Left lung (tissue), 10 donors: ENCODE results near the gene RNF34. TPM values are rescaled to one million over a fixed set of nuclear protein-coding genes. Genes with fewer than 3 reads are reported as not detected.

ENCODE experiments used
- ATAC-seq: fragments of 200-7000 bp; cut with Tn5 transposase; one replicate; pipeline ENCODE4 v1.9.1; 2020; ENCODE audit warnings: moderate library complexity
- DNase-seq, 4 donors: peaks; one replicate each; pipeline ENCODE4 v3.0.0-alpha.2; 2013 to 2020
- H3K27ac ChIP-seq, 2 donors: fragments of 200-600 bp; sonication (generic) in 1 of 2; one replicate each; pipeline versions ENCODE4 v1.5.0 to v1.8.0; 2020 to 2021
- H3K27me3 ChIP-seq, 2 donors: fragments of 200-600 bp; sonication (generic) in 1 of 2; one replicate each; pipeline versions ENCODE4 v1.5.0 to v1.8.0; 2020 to 2021
- H3K36me3 ChIP-seq, 2 donors: fragments of 200-600 bp; sonication (generic) in 1 of 2; one replicate each; pipeline versions ENCODE4 v1.5.0 to v1.8.0; 2020 to 2021
- H3K4me1 ChIP-seq, 2 donors: fragments of 200-600 bp; one replicate each; pipeline ENCODE4 v1.8.0; 2021
- H3K4me3 ChIP-seq, 2 donors: fragments of 200-600 bp; sonication (generic) in 1 of 2; one replicate each; pipeline versions ENCODE4 v1.5.0 to v1.8.0; 2020 to 2021; ENCODE audit warnings: mild to moderate bottlenecking in 1 of 2
- H3K9me3 ChIP-seq, 2 donors: fragments of 200-600 bp; sonication (generic) in 1 of 2; one replicate each; pipeline versions ENCODE4 v1.5.0 to v1.8.0; 2020 to 2021
- CTCF ChIP-seq, 2 donors: fragments of 200-600 bp; sonication (generic) in 1 of 2; IDR thresholded peaks; one replicate each; pipeline versions ENCODE4 v1.5.0 to v1.8.0; 2021; ENCODE audit warnings: antibody characterized with exemption in 2 of 2
- intact Hi-C, 2 donors: fragments of 100-400 bp; cut with DNase I; formaldehyde crosslinking; loops; one replicate each; pipeline versions ENCODE4 v1.11.2 to v1.14.2; 2022
- polyA plus RNA-seq, 6 donors: library from polyadenylated mRNA; unstranded; fragments of 120-200 nt; gene quantifications; one replicate each; pipeline ENCODE4 v1.2.1, GENCODE V29; 2013; ENCODE audit not compliant: insufficient read length in 6 of 6
- total RNA-seq, 2 donors: library from RNA; stranded (reverse); fragmentation: NEBNext Ultra II Directional; extraction: Animal tissue kit (Norgen Biotek cat#: 25700); gene quantifications; one replicate each; pipeline ENCODE4 v1.2.1, GENCODE V29; 2021
- donor health status: DM: no; HTN: yes; CAD: no.
- donor health status: DM: no; HTN: no; CAD: no.

The RNF34 gene
- total and polyA plus RNA-seq, 8 donors, result 26.1 to 40.2 (median 36.8) TPM

GRCh38 chr12:121432740-121433480 lies 33.0 kb downstream of the RNF34 start:
- Histone ChIP-seq H3K27ac (no peak overlapping the region), H3K9me3 (no peaks in the 10 kb centered on the region), H3K36me3 (peaks cover 0 to 84% of the 10 kb centered on the region in 2 donors), H3K4me3 (no peak overlapping the region), H3K4me1 (peaks cover 0 to 2% of the 10 kb centered on the region in 2 donors), H3K27me3 (no peaks in the 10 kb centered on the region)
- DNase-seq (no peak), ATAC-seq (no peak)
- intact Hi-C loops, result no loop called here
- TF ChIP-seq CTCF (IDR thresholded peaks at IDR 0.05), result no peak

DNA sequence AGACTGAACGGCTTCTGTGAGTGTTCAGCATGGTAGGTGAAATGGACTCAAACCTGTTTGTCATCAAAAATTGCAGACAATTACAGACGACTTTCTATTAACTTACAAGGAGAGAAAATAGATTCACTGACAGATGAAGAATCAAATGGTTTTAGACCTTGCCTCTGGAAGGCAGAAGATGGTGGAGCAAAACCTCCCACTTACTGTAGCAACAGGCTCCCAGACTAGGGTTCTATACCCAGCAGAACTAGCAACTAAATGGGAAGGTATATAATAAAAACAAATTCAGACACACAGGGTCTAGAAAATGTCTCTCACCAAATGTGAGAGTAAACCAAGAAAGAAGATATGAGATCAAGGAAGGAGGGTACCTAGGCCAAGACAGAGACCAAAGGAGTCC lies 36.8 kb downstream of the RNF34 start:
- Histone ChIP-seq H3K36me3 (peaks cover 0 to 82% of the 10 kb centered on the region in 2 donors), H3K4me1 (no peaks in the 10 kb centered on the region), H3K9me3 (no peaks in the 10 kb centered on the region), H3K27ac (no peak overlapping the region), H3K4me3 (no peak overlapping the region), H3K27me3 (no peaks in the 10 kb centered on the region)
- TF ChIP-seq CTCF (IDR thresholded peaks at IDR 0.05), result no peak
- no peak for DNase-seq
- intact Hi-C loops, result no loop called here
- ATAC-seq, result no peak

GRCh38 chr12:121438905-121439304 lies 39.0 kb downstream of the RNF34 start:
- TF ChIP-seq CTCF (IDR thresholded peaks at IDR 0.05), result no peak
- no peaks in the 10 kb centered on the region for H3K27me3 ChIP-seq
- H3K4me3 ChIP-seq, result no peak overlapping the region
- H3K9me3 ChIP-seq, result no peaks in the 10 kb centered on the region
- intact Hi-C loops, result no loop called here
- peaks cover 0 to 9% of the 10 kb centered on the region in 2 donors for H3K4me1 ChIP-seq
- H3K27ac ChIP-seq, result no peak overlapping the region
- DNase-seq (no peak), ATAC-seq (no peak)
- peaks cover 0 to 81% of the 10 kb centered on the region in 2 donors for H3K36me3 ChIP-seq

GRCh38 chr12:121439715-121440114 lies 39.8 kb downstream of the RNF34 start:
- ATAC-seq (no peak), DNase-seq (no peak)
- intact Hi-C loops, result loop anchor here in 1 of 2 donors (10.0 kb wide), 1 partner anchor 105 kb away; no protein-coding TSS in a partner anchor
- Histone ChIP-seq H3K4me3 (no peak overlapping the region), H3K27ac (no peak overlapping the region), H3K36me3 (peaks cover 0 to 83% of the 10 kb centered on the region in 2 donors), H3K4me1 (peaks cover 0 to 9% of the 10 kb centered on the region in 2 donors), H3K27me3 (no peaks in the 10 kb centered on the region), H3K9me3 (no peaks in the 10 kb centered on the region)
- no peak for TF ChIP-seq CTCF (IDR thresholded peaks at IDR 0.05)

- intact Hi-C loops, result loop anchor here in 1 of 2 donors (10.0 kb wide), 1 partner anchor 106 kb away; no protein-coding TSS in a partner anchor
- TF ChIP-seq CTCF (IDR thresholded peaks at IDR 0.05), result no peak
- H3K4me3 ChIP-seq, result no peak overlapping the region
- H3K27ac ChIP-seq, result no peak overlapping the region
- DNase-seq (no peak), ATAC-seq (no peak)
- no peaks in the 10 kb centered on the region for H3K9me3 ChIP-seq
- no peaks in the 10 kb centered on the region for H3K27me3 ChIP-seq
- peaks cover 0 to 9% of the 10 kb centered on the region in 2 donors for H3K4me1 ChIP-seq
- H3K36me3 ChIP-seq, result peaks cover 0 to 73% of the 10 kb centered on the region in 2 donors
Measured at GRCh38 chr12:121440768-121441167, 40.9 kb downstream of the RNF34 start.
